Stimulated activated CD8-positive, alpha-beta memory T cell treated with anti-CD3 and anti-CD28 coated beads, Interleukin-12 subunit alpha, Interleukin-12 subunit beta, amount 100 ng/mL, for 1 hour (primary cell): ENCODE data around the gene DCBLD2.

Source experiments
- DNase-seq: peaks from one replicate; pipeline ENCODE4 v3.0.0-alpha.2; 2020; ENCODE audit warnings: low read depth

DCBLD2 gene

DNA sequence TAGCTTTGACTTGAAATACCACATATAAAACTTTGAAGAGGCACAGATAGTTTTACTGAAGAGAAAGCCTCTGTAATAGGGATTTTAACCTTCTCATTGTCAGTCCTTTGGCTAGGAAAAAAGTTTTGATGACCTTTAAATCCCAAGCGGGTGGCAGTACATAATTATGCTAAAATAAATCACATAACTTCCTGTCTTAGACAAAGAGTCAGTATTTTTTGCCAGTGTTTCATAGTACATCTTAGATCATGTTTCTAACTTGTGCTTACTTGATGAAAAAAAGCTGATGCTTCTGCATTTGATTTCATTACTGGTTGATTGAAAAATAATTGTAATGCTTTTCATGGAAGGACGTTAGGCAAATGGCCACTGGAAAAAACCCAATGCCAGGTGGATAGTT, 132.5 kb downstream of the DCBLD2 start:
- DNase-seq: no peak

DNA sequence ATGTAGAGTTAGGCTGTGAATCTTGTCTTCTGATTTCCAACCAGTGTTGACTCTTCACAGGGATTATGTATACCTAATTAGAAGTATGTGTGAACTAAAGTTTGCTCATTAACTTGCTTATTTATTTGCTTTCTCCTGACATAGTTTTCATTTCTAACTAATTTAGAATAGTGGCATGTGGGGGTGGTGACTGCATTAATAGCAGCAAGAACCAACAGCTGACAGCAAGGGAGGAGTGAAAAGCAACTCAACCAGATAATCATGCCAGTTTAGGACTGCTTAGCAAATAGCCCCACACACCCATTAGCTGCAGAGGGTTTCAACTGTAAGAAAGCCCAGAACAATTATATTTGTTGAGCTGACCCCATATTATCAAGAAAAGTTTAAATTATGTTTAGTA, 134.6 kb downstream of the DCBLD2 start:
- DNase-seq: no peak

DNA sequence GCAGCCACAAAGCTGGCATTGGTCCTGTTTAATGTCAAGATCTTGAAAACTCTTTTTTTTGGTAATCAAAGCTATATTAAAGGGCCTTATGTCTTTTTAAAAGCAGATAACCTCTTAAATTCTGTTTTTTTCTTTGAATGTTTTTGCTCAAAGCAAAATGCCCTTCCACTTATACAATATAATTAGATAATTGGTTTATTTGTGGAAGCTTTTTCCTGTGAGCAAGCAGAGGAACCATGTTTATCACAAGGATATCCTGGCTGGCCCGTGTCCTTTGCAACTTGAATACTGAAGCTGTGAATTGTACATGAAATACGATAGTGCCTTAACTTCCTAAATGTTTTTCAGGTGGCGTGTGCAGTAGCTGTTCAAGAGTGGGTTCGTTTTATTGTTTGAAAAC, 135.8 kb downstream of the DCBLD2 start:
- no peak for DNase-seq

DNA sequence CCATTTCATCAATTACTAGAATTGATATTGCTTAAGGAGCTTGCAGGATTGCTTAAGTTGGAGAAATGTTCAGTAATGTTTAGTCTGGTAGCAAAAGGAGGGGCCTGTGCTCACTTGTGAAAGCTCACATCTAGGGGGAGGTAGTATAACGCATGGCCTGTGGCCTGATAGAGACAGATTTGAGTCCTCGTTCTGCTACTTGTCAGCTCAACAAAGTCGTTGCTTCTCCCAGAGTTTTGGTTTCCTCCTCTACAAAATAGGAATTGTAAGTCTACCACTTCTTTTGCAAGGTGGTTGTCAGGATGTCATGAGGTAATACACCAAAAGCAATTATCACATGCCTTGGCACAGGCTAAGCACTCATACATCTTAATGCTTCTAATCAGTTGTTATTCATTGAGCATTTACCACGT, 137.0 kb downstream of the DCBLD2 start:
- DNase-seq: no peak

DNA sequence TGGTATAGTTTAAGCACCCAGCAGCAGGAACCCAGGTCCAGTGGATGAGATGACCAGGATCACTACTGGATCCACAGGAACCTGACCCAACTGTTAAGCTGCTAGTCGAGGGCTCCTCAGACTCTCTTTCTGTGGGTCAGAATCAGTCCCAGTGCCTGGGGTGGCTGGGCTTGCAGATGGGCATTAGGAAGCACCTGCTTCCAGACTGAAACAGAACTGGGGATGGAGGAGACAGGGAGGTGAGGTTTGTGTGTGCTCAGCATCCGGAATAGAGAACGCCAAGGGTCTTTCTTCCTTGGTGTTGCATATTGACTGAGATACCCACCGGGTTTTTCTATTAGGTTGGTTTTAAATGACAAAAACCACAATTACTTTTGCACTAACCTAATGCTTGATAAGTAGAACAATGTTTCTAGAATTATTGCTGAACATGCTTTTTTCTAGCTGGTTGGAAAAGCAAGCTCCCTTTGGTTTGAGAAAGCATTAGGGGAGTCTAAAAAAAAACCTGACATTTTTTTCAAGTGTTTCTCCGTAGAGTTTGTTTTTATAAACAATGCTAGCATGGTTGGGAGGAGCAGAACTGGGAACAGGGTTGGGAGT, 137.6 kb downstream of the DCBLD2 start:
- DNase-seq: no peak

DNA sequence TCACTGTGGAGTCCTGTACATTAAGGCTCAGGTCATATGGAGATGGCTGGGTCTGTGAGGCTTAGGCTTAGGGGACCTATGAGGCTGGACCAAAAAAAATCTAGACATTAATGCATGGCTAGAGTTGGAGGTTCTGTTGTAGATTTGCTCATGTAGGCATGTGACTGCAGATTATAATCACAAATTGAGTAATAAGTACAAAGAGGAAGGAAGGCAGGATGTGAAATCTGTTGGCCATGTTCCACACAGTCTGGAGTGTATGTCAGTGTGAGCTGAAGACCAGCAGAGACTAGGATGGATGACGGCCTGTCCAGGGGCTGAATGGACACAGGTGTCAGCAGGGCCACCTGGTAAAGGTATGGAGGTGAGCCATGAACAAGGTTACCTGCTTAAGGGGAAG, 138.4 kb downstream of the DCBLD2 start, which contains the start of gene ST3GAL6:
ST3GAL6 (plus strand) TSS at position 265 of the 400 bp plus-strand sequence. CDS start 5,101 bp downstream, outside the sequence.
- no peak for DNase-seq

DNA sequence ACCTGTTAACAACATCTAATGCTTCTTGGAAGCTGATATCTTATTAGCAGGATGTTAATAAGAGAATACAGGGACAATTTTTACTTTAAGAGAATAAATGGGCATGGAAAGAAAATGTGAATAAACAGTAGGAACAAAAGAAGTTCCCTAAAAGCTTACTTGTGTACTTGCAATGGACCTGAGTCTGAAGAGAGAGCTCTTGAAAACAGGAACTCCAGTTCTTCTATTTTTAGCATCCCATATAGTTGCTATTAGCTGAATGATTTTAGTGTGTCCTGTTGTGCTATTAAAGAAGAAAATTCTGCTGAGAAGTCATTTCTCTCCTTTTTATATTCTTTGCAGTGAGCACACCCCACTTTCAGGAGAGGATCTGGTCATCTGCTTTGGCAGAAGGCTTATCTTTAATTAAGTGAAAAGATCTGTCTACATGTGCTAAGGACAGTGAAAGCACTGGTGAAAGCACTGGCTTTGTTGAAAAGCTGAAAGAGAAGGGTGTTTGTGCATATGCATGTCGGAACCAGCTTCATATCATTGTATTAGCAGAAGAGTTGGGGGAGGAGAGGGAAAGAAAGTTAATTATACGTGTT, 139.8 kb downstream of the DCBLD2 start:
- DNase-seq: no peak

DNA sequence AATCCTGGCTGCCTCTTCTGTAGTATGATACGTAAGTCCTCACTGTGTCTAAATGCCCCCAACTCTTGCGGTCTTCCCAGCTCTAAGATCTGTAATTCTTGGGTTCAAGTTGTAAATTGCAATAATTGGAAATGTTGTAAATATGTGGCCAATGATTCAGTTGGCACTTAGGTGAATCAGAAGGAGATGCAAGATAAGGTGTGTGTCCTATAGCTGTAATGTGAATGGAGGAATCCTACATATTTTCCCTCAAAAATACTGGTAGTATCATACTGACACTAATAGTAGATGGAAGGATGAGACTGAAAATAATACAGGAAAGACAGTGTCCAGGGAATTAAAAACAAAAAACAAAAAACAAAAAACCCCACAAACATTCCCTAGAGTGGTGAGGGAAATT, 141.9 kb downstream of the DCBLD2 start:
- no peak for DNase-seq

DNA sequence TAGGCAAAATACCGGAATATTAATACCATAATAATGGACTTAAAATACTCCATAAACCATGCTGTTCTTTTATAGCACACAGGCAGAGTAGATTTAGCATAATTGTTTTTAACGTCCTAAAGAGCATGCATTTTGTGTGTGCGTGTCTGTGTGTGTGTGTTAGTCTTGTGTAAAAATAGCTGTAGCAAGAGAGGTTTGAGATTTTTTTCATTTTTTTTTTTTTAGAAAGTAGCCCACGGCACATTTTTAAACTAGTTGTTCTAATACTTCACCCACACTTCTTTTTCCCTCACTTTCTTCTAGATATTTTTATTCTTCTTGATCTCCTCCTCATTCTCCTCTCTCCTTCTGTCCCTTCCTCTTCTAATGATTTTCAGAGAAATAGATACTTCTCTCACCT, 145.9 kb downstream of the DCBLD2 start:
- no peak for DNase-seq

DNA sequence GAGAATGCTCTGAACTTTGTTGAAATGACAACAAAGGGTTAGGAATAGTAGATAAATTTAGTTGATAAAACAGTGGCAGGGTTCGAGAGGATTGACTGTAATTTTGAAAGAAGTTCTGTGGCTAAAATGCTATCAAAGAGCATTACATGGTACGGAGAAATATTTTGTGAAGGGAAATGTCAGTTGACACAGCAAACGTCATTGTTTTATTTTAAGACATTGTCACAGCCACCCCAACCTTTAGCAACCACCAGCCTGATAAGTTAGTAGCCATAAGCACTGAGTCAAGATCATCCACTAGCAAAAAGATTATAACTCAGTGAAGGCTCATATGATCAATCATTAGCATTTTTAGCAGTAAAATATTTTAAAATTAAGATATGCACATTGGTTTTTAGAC, 147.0 kb downstream of the DCBLD2 start:
- DNase-seq: no peak

DNA sequence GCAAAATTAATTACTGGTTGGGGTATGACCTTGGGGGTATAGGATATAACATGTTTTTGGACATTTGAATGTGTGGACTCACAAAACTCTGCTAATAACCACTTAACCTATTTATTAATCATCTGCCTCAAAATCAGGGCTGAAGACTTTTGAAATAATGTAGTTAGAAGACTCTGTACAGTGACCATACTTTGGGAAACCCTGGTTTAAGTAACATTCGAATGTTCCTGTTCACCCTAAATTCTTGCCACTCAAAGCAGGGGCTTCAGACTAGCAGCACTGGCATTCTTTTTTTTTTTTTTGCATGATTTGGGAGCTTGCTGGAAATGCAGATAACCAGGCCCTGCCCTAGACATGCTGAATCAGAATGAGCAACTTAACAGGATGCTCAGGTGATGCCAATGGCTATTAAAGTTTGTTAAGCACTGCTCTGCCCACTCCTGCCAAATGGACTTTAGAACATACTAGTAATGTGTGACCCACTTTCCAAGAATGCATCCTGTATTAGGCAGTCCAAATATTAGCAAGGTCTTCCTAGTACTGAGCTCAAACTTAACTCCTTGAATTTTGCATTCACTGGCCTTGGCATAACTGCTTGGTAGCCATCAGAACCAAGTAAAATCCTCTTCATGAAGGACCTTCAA, 151.1 kb downstream of the DCBLD2 start:
- no peak for DNase-seq

DNA sequence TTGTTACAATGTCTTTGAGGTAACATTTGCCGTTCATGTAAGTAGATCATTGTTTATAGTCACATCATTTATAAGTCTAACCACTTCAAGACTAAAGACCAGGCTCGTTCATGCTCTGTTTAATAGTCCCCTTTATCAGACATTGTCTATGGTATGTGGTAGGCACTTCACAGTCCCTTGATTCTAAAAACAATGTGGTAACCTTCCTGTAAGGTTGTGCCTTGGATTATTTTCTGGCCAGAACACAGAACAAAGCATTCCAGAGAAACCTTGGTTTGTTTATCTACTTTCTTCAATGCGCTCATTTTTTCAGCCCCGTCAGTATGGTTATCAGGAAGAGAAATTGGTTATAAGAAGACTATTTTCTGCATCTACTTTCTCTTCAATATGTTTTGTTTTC, 154.6 kb downstream of the DCBLD2 start:
- DNase-seq: no peak

DNA sequence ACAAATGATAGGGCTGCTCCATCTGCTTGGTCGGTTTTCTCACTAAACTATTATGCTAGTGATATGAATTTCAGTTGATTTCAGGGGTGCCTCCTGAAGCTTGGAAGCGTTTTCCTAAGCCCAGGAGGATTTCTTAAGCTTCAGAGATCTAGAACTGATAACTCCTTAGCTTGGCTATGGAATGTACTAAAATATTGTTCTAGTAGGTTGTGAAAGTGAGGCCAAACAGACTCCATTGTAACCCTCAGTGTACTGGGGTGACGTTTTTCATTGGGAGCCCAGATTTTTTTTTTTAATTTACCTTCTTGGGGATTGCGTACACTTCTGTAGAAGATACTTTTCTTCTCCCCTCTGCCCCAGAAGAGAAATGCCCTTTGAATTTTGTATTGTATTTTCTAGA, 155.4 kb downstream of the DCBLD2 start:
- DNase-seq: no peak
